ENCODE results near the gene NOL11.

NOL11 gene

GRCh38 chr17:67717624-67718324 is at the start of gene NOL11:
Gene NOL11 (plus strand): TSS chr17:67717936. CDS start chr17:67717948, 12 bp downstream.
- DNase-seq (ENCODE audit: extremely low spot score, insufficient read length, low read depth): peak; percentile 97
- FAIRE-seq: peak; percentile 98

GRCh38 chr17:67671493-67671892 is 46.2 kb upstream of the NOL11 start:
- DNase-seq (ENCODE audit: extremely low spot score, insufficient read length, low read depth) (no peak), FAIRE-seq (no peak)

GRCh38 chr17:67672592-67673335 is 45.0 kb upstream of the NOL11 start:
- DNase-seq (ENCODE audit: extremely low spot score, insufficient read length, low read depth) (no peak), FAIRE-seq (no peak)

GRCh38 chr17:67675481-67675880 is 42.3 kb upstream of the NOL11 start:
- FAIRE-seq (no peak), DNase-seq (ENCODE audit: extremely low spot score, insufficient read length, low read depth) (no peak)

GRCh38 chr17:67676305-67676704 is 41.4 kb upstream of the NOL11 start:
- FAIRE-seq: no peak

GRCh38 chr17:67678414-67678813 is 39.3 kb upstream of the NOL11 start:
- DNase-seq (ENCODE audit: extremely low spot score, insufficient read length, low read depth) (no peak), FAIRE-seq (no peak)

More at GRCh38 chr17:67676305-67676704, 41.4 kb upstream of the NOL11 start:
- no peak for DNase-seq (ENCODE audit: extremely low spot score, insufficient read length, low read depth)

GRCh38 chr17:67679225-67679624 is 38.5 kb upstream of the NOL11 start:
- no peak for FAIRE-seq
- DNase-seq (ENCODE audit: extremely low spot score, insufficient read length, low read depth): no peak

GRCh38 chr17:67679721-67680120 is 38.0 kb upstream of the NOL11 start:
- peak; percentile 82 for FAIRE-seq
- DNase-seq (ENCODE audit: extremely low spot score, insufficient read length, low read depth): no peak

GRCh38 chr17:67680445-67681224 is 37.1 kb upstream of the NOL11 start:
- FAIRE-seq (no peak), DNase-seq (ENCODE audit: extremely low spot score, insufficient read length, low read depth) (no peak)

GRCh38 chr17:67682196-67682595 is 35.5 kb upstream of the NOL11 start:
- no peak for FAIRE-seq
- no peak for DNase-seq (ENCODE audit: extremely low spot score, insufficient read length, low read depth)

- DNase-seq (ENCODE audit: extremely low spot score, insufficient read length, low read depth) (no peak), FAIRE-seq (no peak)
These were observed 32.4 kb upstream of the NOL11 start for GRCh38 chr17:67685351-67685750.

GRCh38 chr17:67686241-67686640 is 31.5 kb upstream of the NOL11 start:
- DNase-seq (ENCODE audit: extremely low spot score, insufficient read length, low read depth) (no peak), FAIRE-seq (no peak)

GRCh38 chr17:67687511-67687910 is 30.2 kb upstream of the NOL11 start:
- DNase-seq (ENCODE audit: extremely low spot score, insufficient read length, low read depth): no peak
- no peak for FAIRE-seq

- FAIRE-seq: peak; percentile 83
- DNase-seq (ENCODE audit: extremely low spot score, insufficient read length, low read depth): peak; percentile 45
These were observed 28.1 kb upstream of the NOL11 start for GRCh38 chr17:67689534-67690177.

- FAIRE-seq (no peak), DNase-seq (ENCODE audit: extremely low spot score, insufficient read length, low read depth) (no peak)
These were observed 23.9 kb upstream of the NOL11 start for GRCh38 chr17:67693811-67694210.

GRCh38 chr17:67696347-67696746 is 21.4 kb upstream of the NOL11 start:
- DNase-seq (ENCODE audit: extremely low spot score, insufficient read length, low read depth): no peak
- no peak for FAIRE-seq

GRCh38 chr17:67696853-67697498 is 20.8 kb upstream of the NOL11 start:
- DNase-seq (ENCODE audit: extremely low spot score, insufficient read length, low read depth) (no peak), FAIRE-seq (no peak)

GRCh38 chr17:67700037-67700724 is 17.6 kb upstream of the NOL11 start:
- FAIRE-seq (no peak), DNase-seq (ENCODE audit: extremely low spot score, insufficient read length, low read depth) (no peak)

GRCh38 chr17:67700725-67701119 is 17.0 kb upstream of the NOL11 start:
- FAIRE-seq (no peak), DNase-seq (ENCODE audit: extremely low spot score, insufficient read length, low read depth) (no peak)
